Erythroblast (primary cell): ENCODE data around the gene FAM3C.

Source experiments
- GATA1 ChIP-seq: IDR thresholded peaks from 2 replicates; pipeline ENCODE4 v1.6.1; 2011; ENCODE audit warnings: low read depth, mild to moderate bottlenecking, control low read depth, low read length, moderate library complexity
- POLR2A ChIP-seq: IDR thresholded peaks from 2 replicates; pipeline ENCODE4 v1.6.1; 2011; ENCODE audit warnings: mild to moderate bottlenecking, low read length

DNA sequence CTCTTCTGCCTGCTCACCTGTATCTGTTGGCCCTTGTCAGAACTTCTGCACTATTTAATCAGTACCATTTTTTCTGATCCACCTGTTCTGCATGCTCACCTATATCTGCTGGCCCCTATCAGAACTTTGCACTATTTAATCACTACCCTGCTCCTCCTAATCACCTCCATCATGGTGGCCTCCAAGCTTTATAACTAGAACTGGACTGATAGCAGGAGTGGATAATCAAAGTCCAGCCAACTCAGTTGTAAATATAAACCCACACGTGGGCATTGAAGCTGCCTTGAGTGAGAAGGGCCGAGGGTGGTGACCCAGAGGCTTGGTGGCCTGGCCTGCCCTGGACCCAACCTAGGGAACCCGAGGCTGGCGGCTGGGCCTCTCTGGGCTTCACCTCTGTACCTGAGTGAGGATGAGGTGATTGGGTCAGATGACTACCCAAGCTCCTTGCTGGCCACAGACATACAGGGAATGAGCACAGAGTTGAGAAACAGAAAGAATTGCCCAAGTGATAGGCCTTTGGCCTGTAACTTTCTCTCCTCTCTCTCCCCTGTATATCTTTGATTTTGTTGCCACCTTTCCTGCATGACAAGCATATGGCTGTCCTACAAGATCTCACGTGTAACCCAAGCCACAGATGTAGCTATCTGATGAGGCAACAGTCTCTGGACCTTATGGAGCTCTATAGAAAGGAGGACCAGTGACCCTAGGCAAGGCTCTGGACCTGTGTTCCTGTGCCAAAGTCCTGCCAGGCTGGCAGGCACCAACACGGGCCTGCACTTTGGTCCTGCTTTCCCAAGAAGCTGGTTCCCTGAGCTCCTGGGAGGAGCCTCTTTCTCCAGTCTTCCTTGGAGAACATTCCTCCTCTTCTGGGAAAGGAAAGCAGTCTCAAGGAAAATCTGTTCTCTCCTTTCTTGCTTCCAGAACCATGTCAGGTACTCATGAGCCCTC, 23.4 kb upstream of the FAM3C start:
- TF ChIP-seq POLR2A (no peak), GATA1 (no peak)
